Skin of body (tissue), 2 donors: ENCODE measurements around the gene TCTN3. TPM values are rescaled to one million over a fixed set of nuclear protein-coding genes. Genes with fewer than 3 reads are reported as not detected.
"Not testable (repeated sequence)": the region's sequence is repeated elsewhere in the genome, so short reads cannot be mapped to it uniquely, and the experiment has no call there.

Experiments
- DNase-seq: peaks from one replicate; lab custom pipeline; 2025; lab: John Stamatoyannopoulos, UW
- total RNA-seq: library from RNA; depleted of rRNA; stranded (reverse); fragments of >200 nt; gene quantifications from one replicate; pipeline ENCODE4 v1.2.3, GENCODE V29; 2014

TCTN3 gene
- total RNA-seq, 1 donor from 2014 or later = 25.1 TPM

GRCh38 chr10:95635319-95635733, 58.4 kb downstream of the TCTN3 start:
- no peak for DNase-seq

GRCh38 chr10:95628786-95629185, 64.9 kb downstream of the TCTN3 start:
- no peak for DNase-seq

- DNase-seq = no peak
These were observed 67.2 kb downstream of the TCTN3 start for GRCh38 chr10:95626500-95626899.

GRCh38 chr10:95620415-95620814, 73.3 kb downstream of the TCTN3 start:
- DNase-seq = not testable (repeated sequence)

- no peak for DNase-seq
These were observed 75.6 kb downstream of the TCTN3 start for GRCh38 chr10:95618101-95618500.

- DNase-seq = no peak
These were observed 77.3 kb downstream of the TCTN3 start for GRCh38 chr10:95616446-95616845.

Other genes starting within 250 kb of the TCTN3 start
- 33.7 TPM for gene SORBS1, start 132.6 kb downstream of the TCTN3 start, total RNA-seq
- gene ALDH18A1, start 37.2 kb downstream of the TCTN3 start, total RNA-seq = 61.0 TPM
- gene ENTPD1, start 62.2 kb upstream of the TCTN3 start, total RNA-seq = 26.0 TPM
- gene CC2D2B, start 214.0 kb upstream of the TCTN3 start, total RNA-seq = 1.6 TPM